GM19452 (cell line): ENCODE results near the gene TSC22D3.
A peak's percentile ranks its signal among the peaks of the same experiment; 100 is the strongest.

ENCODE experiments used
- ATAC-seq: cut with Tn5 transposase; IDR thresholded peaks from one replicate; pipeline ENCODE4 v1.9.1; 2021; ENCODE audit not compliant: unreplicated experiment

Gene TSC22D3

DNA sequence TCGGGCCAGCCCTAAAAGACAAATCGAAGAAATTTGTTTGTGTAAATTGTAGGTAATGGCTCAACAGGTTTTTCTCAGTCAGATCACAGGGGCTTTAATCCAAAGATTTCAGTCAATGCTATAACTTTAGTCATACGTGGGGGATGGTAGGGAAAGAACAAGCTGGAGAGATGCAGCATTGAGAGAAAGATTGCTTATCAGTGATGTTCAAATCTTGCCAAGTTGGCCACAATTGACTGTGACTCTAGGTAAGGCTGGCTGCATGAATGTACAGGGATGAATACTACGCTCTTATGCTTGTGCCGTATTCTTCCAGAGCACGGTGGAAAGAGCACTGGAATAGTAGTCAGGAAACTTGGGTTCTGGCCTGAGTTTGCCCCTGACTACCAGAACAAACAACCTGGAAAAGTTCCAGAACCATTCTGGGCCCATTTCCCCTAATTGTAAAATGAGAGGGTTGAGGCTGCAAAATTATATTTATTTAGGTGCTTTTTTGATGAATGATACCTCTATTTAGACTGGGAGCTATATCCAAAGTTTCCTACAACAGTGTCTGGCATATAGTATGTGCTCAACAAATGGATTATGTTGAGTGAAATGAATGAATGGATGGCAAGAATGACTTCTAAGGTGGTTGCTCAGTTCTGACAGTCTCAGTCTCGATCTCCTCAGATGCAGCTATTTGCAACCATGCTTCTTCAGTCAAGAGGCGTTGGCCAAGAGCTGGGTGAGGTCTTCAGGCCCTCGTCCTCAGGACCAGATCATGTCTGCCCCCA is 44.4 kb downstream of the TSC22D3 start:
- no peak for ATAC-seq

DNA sequence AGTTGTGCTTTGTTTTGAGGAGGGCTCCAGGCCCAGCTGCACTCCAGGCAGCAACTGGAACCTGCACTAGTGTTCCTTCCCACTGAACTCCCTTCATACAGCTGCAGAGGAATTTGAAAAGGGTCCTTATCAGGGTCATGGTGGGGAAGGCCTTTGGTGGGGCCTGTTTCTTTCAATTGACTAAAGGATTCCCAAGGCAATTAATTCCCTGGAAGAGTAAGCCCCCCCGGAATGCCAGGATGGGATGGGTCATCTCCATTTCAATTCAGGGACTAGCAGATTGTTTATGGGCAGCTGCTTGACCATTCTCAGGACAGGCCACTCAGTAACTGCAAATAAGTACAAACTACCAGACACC is 45.3 kb downstream of the TSC22D3 start:
- ATAC-seq, result no peak

DNA sequence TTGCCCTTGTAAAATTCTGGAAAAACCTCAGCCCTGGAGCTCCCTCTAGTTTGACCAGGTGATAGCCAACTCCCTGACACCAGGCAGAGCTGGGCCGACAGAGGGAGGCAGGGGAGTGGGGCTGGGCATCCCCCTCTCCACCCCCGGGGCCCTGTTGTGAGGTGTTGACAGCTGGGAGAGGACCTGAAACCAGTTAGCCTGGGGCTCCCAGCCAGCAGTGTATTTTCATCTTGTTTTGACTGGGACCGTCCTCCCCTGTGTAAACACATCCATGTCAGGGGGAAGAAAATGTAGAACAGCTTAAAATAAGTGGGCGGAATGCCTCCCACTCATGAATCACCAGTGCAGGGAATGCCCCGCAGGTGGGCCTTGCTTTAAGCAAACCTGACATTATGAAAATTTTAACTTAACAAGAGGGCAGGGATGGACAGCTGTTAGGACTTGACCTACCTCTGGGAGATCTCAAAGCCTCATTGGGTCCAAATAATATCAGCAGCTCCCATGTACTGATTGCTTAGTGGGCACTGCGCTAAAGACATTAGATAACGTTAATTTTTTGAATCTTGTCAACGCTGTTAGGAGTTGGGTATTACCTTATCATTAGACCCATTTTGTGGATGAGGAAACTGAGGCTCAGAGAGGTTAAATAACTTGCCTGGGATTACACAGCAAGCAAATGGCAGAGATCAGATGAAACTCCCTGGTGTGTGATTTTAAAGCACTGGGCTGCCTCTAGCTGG is 45.9 kb downstream of the TSC22D3 start:
- peak; percentile 77 for ATAC-seq

DNA sequence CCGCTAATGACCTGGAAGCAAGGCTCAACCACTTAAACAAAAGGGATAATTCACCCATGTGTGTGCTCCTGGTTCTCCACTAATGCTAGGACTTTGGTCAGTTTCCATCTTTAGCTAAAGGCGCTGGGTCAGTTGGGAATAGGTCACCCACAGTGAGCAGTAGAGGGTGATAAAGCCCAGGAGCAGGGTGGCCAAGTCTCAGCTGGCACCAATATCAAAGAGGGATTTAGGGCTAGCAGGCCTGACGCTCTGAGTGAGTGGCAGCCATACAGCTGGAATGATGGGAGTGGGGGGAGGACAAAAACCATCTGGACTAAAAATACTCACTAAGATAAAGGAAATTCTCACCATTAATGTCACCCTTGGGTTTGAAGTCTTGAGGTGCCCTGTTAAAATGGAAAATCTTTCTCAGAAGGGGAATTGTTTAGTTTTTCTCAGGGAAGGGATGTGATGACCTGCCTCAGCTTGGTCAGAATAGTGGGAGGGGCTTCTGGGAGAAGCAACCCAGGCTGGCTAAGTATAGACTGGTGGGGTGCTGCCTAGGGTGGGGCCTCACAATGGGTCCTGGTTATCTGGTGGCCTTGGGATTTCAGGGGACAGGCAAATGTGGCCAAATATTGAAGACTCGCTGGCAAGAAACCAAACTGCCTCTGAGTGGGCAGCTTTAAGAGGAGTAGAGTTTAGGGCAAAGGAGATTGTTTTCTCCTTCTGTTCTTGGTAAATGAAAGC is 47.1 kb downstream of the TSC22D3 start:
- ATAC-seq, result no peak

DNA sequence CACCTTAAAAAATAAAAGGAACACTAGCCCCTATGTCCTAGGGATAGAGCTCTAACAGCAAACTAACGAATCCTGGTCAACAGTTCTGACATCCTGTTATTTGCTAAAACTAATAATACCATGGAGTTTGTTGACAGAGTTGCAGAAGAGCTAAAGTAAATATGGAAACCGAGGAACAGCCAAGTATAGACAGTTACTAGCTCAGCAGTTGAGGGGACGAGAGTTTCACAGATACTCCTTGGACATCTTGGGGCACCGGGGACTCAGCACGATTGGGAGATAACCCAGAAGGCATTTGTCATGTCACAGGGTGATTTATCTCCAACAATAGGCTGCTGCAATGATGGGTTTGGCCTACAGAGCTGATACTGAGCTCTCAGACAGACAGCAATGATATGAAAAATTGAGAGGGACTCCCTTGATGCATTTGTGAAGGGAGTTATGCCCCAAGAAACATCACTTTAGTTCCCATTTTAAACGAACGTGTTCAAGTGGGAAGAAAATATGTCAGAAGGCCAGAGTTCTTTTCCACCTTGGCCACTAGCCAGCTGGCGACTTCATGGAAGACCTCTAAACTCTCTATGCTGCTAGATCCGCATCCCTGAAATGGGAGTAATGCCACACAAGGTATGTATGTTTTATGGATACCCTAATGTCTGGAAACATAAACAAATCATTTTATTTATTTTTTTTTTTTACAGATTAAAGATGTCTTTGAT is 48.6 kb downstream of the TSC22D3 start:
- no peak for ATAC-seq

DNA sequence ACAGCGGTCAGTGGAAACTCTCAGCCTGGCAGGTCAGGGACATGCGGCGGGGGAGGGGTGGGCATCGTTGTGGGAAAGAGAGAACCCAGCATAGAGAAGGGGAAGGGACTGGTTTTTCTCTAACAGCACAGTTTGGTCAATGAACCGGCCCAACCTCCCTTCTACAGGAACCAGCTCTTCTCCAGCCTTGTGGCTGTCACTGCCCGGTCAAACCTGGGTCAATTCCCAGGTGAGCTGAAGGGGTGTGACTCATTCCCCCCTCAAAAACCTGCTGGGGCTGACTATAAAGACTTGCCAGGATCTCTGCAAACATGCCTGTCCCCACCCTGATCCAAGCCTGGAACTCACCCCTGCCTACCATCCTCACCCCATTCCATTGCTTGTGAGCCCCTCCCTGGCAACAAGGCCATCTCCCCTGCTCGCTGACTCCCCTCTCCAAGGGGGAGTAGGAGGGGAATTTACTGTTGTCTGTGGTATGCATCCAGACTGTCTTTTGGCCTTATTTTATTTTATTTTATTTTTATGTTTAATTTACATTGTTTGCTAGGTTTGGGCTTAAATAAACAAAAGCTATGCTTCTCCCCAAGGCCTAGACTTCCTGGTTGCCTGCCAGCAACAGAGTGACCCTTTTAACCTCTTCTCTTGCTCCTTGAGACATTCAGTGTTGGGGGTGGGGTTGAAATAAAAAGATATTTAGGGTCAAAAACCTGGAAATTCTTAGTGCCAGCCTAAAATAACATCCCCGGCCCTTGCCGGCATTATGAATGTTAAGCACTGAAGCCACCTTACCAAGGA is 49.6 kb downstream of the TSC22D3 start:
- no peak for ATAC-seq

DNA sequence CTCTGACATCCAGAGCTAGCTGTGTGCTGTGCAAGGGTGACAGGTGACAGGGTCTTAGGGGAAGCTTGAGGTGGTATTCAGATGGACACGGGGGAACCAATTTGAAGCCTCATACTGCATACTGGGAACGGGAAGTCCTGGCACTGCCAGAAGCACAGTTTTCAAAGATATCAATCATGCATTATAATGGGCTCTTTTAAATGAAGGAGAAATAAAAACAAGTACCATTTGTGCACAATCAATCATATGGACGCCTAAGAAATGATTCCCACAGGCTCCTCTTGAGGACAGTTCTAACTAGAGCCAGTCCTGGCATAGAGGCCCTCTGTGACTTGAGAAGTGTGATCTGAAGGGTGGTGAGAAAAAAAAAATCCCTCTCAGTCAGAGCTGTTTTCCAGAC is 50.9 kb downstream of the TSC22D3 start:
- no peak for ATAC-seq

DNA sequence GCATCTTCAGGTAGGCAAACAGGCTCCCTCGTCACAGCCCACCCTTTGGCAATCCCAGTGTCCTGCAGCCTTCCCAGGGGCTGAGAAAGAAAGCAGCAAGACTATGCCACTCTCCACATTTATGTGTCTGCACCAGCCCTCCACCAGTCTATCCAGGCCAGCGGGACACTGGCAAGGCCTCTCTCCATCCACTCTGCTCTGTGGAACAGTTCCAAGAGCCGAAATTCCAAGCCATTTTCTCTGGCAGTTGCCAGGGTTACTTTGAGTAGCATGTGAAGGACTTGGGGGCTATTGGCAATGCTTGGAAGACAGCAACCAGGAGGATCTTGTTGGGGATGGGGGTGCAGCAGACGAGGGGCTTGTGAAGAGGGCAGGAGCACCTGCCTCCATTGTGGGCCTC is 52.1 kb downstream of the TSC22D3 start:
- ATAC-seq, result no peak

DNA sequence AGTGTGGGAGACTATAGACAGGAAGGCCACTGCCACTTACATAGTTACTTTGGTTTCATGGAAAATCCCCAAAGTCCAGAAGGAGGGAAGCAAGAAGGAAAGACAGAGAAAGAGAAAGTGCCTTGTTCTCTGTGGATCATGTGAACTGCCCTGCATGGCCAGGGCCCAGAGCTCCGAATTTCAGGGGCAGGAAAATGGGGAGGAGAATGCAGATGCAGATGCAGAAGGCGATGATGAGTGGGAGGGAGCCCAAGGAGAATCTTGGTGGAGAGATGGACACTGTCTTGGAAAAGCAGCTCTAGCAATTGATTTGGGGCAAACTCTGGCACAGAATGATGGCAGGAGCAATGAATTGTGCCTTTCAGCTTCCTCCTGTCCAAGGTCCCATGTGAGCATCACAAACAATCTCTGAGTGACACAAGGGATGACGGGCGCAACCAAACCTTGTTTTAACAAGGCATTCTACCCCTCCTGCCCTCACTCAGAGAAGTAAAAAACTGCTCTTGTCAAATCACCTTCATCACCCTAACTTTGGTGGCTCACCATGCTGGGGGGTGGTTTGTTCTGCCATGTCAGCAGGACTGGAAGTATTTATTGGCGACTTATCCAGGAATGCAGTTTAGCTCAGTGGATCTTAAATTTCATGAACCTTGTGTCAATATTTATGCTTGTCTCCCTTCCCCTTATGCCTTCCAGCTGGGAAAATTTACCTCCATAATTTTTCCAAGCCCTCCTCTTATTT is 53.5 kb downstream of the TSC22D3 start:
- ATAC-seq, result no peak

DNA sequence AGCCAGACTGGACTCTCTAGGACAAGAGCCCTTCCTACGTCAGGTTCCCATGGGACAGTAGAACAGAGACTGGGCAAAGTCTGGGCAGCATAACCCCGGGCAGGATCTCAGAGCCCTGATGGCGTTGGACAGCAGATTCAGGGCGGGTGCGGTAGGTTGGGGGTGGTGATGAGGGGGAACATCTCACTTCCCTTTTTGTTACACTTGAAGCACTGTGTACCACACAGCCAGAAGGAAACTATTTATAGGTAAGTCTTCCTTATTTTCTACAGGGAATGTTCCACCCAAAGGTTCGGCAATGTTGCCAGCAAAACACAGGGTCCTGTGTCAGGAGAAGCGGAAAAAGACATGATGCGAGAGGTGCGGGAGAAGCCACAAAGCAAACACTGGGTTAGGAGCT is 54.3 kb downstream of the TSC22D3 start:
- peak; percentile 51 for ATAC-seq

DNA sequence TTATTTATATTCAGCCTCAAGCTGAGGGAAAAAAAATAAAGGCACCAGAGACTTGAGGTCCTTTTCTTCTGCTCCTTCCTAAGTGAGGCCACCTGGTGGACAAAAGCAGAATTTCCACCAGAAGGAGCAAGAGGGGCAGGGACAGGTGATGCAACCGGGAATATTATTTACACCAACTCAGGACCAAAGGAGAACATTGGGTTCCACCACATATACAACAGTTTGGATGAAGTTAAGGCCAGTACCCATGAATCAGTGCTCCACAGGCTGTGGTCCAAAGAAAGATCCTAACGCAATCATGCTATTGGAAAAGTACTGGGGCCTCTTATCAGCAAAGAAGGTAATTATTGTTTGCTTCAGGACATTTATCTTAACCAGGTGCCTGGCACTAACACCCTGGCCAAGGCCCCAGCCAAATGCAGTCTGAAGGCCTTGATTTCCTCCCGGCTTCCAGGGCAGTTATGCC is 57.4 kb downstream of the TSC22D3 start:
- ATAC-seq, result no peak

DNA sequence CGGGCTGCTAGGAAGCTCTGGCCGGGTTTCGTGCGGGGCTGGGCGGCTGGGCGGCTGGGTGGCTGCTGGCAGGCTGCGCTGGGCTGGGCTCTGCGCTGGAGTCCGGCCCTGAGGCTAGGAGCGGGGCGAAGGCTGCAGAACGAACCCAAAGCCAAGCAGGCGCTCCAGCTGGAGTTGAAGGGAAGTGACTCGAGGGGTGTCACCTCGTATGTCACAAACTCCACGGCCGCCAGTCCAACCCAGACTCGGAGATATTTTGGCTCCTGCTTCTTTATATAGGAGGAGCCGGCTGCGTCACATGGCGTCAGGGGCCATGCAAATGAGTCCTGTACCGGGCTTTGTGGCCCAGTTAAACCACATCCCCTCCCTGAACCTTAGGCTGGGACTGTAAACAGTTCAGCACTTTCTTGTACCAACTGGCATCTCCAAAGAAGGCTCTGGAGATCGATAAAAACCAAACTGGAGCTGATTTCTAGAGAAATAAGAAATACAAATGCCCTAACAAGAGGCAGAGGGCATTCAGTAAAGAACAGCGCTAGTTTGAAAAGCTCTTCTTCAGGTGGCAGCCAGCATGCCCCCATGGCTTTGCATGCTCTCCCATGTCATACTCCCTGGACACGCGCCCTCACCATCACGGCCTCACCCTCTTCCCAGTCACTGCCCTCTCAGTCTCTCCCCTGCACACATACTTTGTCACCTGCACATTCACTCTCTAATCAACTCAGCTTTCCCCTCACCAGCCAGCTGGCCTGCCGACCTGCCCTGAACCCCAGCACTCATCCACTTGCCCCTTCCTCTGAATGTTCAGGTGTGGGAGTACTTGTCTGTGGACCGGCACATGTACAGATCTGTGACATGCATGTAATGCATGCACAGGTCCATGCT is 58.5 kb downstream of the TSC22D3 start:
- ATAC-seq, result peak; percentile 76

DNA sequence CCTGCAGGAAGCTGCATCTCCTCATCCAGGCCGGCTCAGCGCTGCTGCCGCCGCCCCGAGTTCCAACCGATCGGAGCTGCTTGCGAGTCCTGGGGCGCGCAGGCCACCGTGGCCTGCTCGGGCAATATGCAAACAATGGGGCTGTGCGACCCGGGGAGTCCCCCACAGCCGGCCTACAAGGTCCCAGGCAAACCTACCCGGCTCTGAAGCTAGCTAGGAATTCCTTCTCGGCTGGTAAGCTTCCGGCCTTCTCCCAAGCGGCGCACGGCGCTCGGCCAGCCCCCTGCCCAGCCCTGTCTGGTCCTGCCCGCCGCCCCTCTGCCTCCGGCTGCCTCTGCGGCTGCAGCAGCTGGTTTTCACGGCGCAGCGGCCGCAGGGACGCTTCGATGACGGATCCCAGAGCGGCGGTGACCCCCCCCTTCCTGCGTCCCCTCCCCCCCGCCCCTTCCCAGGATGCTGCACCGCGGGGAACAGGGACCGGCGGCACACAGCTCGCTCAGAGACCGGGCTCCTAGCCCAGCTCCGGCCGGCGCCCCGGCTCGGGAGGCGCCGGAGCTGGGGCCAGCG is 59.4 kb downstream of the TSC22D3 start:
- peak; percentile 32 for ATAC-seq

DNA sequence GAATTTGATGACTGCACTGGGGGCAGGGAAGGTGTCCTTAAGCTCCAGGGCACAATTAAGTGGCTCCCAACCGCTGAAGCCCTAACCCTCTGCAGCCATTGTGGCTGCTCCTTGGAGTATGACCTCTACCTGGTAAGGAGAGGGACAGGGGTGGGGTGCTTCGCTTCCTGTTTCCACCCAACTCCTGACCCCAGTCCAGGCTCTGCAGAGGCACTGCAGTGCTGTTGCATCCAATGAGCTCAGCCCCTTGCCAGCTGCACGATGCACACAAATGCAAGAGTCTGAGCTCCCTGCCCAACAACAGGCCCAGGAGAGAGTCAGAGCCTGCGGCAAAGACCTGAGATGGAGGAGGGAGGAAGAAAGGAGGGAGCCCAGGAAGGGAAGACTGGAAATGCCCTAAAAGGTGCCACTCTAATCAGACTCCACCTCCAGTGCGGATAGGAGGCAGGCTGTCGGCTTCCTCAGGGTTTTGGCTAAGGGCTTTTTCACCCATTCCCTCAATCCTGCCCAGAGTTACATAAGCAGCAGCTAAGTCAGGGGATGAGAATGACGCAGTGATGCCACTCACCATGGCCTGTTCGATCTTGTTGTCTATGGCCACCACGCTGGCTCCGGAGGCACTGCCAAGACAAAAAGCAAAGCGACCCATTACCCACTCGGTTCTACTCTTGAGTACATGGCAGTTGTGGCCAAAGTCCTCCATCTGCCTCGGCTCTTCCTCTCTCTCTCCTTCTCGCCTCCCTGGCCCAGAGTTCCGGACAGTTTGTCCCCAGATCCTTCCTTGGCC is 60.1 kb downstream of the TSC22D3 start:
- no peak for ATAC-seq

DNA sequence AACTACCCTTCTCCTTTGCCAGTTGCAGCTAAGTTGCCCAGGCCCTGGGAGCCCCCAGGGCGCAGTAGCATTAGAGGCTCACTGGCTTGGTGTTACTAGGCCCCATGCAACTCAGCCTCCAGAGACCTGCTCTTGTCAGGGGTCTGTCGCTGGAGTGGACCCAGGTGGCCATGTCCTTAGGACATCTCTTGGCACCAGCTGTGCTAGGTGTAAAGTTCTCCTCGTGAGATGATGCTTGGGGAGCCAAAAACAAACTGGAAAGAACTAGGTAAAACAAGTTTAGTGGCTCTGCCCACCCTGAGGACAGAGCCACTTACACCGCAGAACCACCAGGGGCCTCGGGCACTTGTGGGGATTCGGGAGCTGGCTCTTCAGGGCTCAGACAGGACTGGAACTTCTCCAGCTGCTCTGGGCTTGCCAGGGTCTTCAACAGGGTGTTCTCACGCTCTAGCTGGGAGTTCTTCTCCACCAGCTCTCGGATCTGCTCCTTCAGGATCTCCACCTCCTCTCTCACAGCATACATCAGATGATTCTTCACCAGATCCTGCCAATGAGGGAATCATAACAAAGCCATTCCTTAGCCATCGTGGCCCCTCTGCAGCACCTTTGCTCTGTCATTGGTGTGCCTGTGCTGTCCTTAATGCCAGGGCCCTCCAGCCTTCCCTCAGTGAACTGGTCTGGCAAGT is 61.2 kb downstream of the TSC22D3 start:
- no peak for ATAC-seq

DNA sequence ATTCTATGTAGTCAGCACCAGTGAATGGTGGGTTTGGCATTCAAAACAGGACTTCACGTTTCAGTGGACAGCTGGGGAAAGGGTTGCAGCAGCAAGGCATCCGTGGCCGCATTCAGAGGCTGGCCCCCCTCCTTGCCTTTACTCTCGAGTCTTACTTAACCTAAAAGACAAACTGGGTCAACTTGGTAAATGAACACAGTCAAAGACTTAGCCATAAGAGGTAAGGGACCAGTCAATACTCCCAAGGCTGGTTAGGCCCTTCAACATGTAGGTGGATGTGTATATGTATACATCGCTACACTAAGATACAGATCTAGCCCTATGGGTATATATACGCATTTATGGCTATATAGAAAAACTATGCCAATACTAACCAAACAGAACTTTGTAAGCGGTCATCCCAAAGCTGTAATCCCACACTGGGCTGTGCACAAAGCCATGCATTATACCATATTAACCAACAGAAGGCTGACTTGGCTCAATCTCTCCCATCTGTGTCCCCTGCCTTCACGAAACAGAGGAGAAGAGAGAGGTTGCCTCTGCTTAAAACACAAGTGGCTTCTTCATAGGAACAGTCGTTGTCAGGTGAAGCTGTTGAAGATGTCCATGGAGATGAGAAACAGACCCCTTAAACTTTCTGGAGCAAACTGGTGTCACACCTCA is 61.9 kb downstream of the TSC22D3 start:
- no peak for ATAC-seq

DNA sequence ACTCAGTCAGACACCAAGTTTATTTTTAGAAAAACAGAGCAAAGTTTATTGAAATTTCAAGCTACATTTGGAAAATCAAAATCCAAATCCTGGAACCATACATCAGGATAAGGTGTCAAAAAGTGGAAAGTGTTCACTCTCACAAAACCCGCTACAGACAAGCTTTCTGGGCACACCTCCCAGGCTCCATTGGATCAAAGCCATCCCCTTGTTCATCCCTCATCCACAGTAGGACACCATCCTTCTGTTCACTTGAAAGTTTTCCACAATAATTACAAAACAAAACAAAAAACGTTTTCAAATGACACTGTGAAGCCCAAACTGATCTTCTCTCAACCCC is 62.4 kb downstream of the TSC22D3 start:
- no peak for ATAC-seq
